T-cell (primary cell): Measurements from ENCODE around the gene GPATCH2. TPM values are rescaled to one million over a fixed set of nuclear protein-coding genes. Genes with fewer than 3 reads are reported as not detected.

Experiments used
- total RNA-seq, 35 experiments: library from RNA in 6 of 35; stranded (reverse) in 6 of 35; fragments of 120-200 nt in 1 of 35; gene quantifications; one replicate each; pipeline versions ENCODE4 v1.2.1 to v1.2.4 and lab custom pipeline; 2013 to 2026

Gene GPATCH2
- total RNA-seq, 5 donors from 2014 or later (not counting 1 experiment from before 2014, with no cell fraction given) = 9.6 to 11.4 (median 10.7) TPM

Other genes with a start within 250 kb of the GPATCH2 start
- under 1 TPM in 1 of 5 donors, not detected in 4; 0.44 TPM for gene SPATA17, start 254 bp upstream of the GPATCH2 start, total RNA-seq